Left lung (tissue), 10 donors: ENCODE measurements around the gene DNAI7. TPM values are rescaled to one million over a fixed set of nuclear protein-coding genes. Genes with fewer than 3 reads are reported as not detected.
A peak's percentile ranks its signal among the peaks of the same experiment; 100 is the strongest.

ENCODE experiments used
- ATAC-seq: fragments of 200-7000 bp; cut with Tn5 transposase; one replicate; pipeline ENCODE4 v1.9.1; 2020; ENCODE audit warnings: moderate library complexity
- DNase-seq, 4 donors: peaks; one replicate each; pipeline ENCODE4 v3.0.0-alpha.2; 2013 to 2020
- H3K27ac ChIP-seq, 2 donors: fragments of 200-600 bp; sonication (generic) in 1 of 2; one replicate each; pipeline versions ENCODE4 v1.5.0 to v1.8.0; 2020 to 2021
- H3K27me3 ChIP-seq, 2 donors: fragments of 200-600 bp; sonication (generic) in 1 of 2; one replicate each; pipeline versions ENCODE4 v1.5.0 to v1.8.0; 2020 to 2021
- H3K36me3 ChIP-seq, 2 donors: fragments of 200-600 bp; sonication (generic) in 1 of 2; one replicate each; pipeline versions ENCODE4 v1.5.0 to v1.8.0; 2020 to 2021
- H3K4me1 ChIP-seq, 2 donors: fragments of 200-600 bp; one replicate each; pipeline ENCODE4 v1.8.0; 2021
- H3K4me3 ChIP-seq, 2 donors: fragments of 200-600 bp; sonication (generic) in 1 of 2; one replicate each; pipeline versions ENCODE4 v1.5.0 to v1.8.0; 2020 to 2021; ENCODE audit warnings: mild to moderate bottlenecking in 1 of 2
- H3K9me3 ChIP-seq, 2 donors: fragments of 200-600 bp; sonication (generic) in 1 of 2; one replicate each; pipeline versions ENCODE4 v1.5.0 to v1.8.0; 2020 to 2021
- CTCF ChIP-seq, 2 donors: fragments of 200-600 bp; sonication (generic) in 1 of 2; IDR thresholded peaks; one replicate each; pipeline versions ENCODE4 v1.5.0 to v1.8.0; 2021; ENCODE audit warnings: antibody characterized with exemption in 2 of 2
- intact Hi-C, 2 donors: fragments of 100-400 bp; cut with DNase I; formaldehyde crosslinking; loops; one replicate each; pipeline versions ENCODE4 v1.11.2 to v1.14.2; 2022
- polyA plus RNA-seq, 6 donors: library from polyadenylated mRNA; unstranded; fragments of 120-200 nt; gene quantifications; one replicate each; pipeline ENCODE4 v1.2.1, GENCODE V29; 2013; ENCODE audit not compliant: insufficient read length in 6 of 6
- total RNA-seq, 2 donors: library from RNA; stranded (reverse); fragmentation: NEBNext Ultra II Directional; extraction: Animal tissue kit (Norgen Biotek cat#: 25700); gene quantifications; one replicate each; pipeline ENCODE4 v1.2.1, GENCODE V29; 2021
- donor health status: DM: no; HTN: yes; CAD: no.
- donor health status: DM: no; HTN: no; CAD: no.

The DNAI7 gene
- total and polyA plus RNA-seq, 8 donors = 1.1 to 8.1 (median 4.2) TPM

GRCh38 chr12:25135531-25136154, 59.3 kb downstream of the DNAI7 start:
- TF ChIP-seq CTCF (IDR thresholded peaks at IDR 0.05) = no peak
- Histone ChIP-seq H3K27me3 (no peaks in the 10 kb centered on the region), H3K27ac (no peak overlapping the region), H3K36me3 (no peaks in the 10 kb centered on the region), H3K9me3 (peaks cover 0 to 1% of the 10 kb centered on the region in 2 donors), H3K4me1 (no peaks in the 10 kb centered on the region), H3K4me3 (no peak overlapping the region)
- no peak for ATAC-seq
- no peak for DNase-seq
- intact Hi-C loops = no loop called here

GRCh38 chr12:25131270-25131669, 63.7 kb downstream of the DNAI7 start:
- Histone ChIP-seq H3K9me3 (no peaks in the 10 kb centered on the region), H3K27me3 (no peaks in the 10 kb centered on the region), H3K36me3 (no peaks in the 10 kb centered on the region), H3K4me3 (no peak overlapping the region), H3K27ac (no peak overlapping the region), H3K4me1 (no peaks in the 10 kb centered on the region)
- TF ChIP-seq CTCF (IDR thresholded peaks at IDR 0.05) = no peak
- intact Hi-C loops = loop anchor here in 1 of 2 donors (2.0 kb wide), 1 partner anchor 140 kb away; no protein-coding TSS in a partner anchor
- DNase-seq = no peak
- ATAC-seq = no peak

DNA sequence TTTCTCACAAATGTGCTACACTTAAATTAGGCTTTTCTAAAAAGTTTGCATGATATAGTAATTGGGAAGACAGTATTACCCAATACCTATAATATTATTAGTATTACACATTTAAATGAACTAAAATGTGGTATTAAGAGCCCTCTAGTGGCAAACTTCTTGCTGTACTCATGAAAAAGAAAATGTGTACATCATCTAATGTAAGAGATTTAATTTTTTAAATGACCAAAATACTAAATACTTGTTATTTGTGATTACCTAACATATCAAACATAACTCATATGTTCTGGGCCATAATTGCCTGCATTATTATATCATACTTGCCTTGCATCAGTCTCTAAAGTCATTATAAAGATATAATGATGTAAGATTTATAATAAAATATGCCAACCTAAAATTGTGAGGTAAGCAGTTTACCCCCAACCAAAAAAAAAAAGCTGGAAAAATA, 64.2 kb downstream of the DNAI7 start:
- Histone ChIP-seq H3K36me3 (no peaks in the 10 kb centered on the region), H3K27ac (no peak overlapping the region), H3K4me1 (no peaks in the 10 kb centered on the region), H3K4me3 (no peak overlapping the region), H3K9me3 (no peaks in the 10 kb centered on the region), H3K27me3 (no peaks in the 10 kb centered on the region)
- intact Hi-C loops = loop anchor here in 1 of 2 donors (2.0 kb wide), 1 partner anchor 140 kb away; no protein-coding TSS in a partner anchor
- TF ChIP-seq CTCF (IDR thresholded peaks at IDR 0.05) = peak; percentile 58 to 65
- DNase-seq (peak in 1 of 4 donors; percentile 30), ATAC-seq (peak; percentile 51)

DNA sequence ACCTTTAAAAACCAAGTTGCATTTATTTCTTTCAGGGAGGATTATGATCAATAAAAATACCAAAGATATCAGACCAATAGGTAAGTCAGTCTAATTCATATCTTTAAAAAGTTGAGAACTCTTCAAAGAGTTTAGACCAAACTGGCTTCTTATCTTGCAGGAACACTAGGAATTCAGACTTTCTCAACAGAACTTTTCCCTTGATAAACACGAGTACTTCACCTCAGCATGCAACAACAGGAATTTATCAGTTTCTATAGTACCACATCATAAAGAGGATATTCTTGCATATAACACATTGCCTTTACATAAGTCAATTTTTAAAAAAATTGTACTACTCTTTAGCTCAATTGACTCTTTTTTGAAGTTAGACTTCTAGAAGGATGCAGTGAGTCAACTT, 68.2 kb downstream of the DNAI7 start:
- Histone ChIP-seq H3K4me1 (no peaks in the 10 kb centered on the region), H3K4me3 (no peak overlapping the region), H3K27me3 (no peaks in the 10 kb centered on the region), H3K36me3 (no peaks in the 10 kb centered on the region), H3K9me3 (no peaks in the 10 kb centered on the region), H3K27ac (no peak overlapping the region)
- ATAC-seq = no peak
- intact Hi-C loops = no loop called here
- no peak for TF ChIP-seq CTCF (IDR thresholded peaks at IDR 0.05)
- DNase-seq = no peak

DNA sequence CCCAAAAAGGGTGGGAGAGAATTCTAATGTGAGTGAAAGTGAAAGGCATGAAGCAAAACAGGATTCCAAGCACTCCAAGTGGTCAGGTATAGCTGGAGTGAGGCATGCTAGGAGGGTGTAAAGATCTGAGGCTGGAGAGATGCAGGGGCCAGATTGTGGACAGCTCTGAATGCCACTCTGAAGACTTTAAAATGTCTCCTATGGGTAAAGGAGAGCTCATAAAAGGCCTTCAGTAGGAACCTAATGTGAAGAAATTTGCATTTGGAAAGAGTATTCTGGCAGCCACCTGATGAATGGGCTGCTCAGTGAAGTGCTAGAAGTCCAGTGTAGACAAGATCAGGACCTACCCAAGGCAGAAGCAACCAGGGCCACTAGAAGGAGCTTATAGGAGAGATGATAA, 68.9 kb downstream of the DNAI7 start:
- intact Hi-C loops = no loop called here
- Histone ChIP-seq H3K27ac (no peak overlapping the region), H3K36me3 (no peaks in the 10 kb centered on the region), H3K4me1 (no peaks in the 10 kb centered on the region), H3K9me3 (no peaks in the 10 kb centered on the region), H3K4me3 (no peak overlapping the region), H3K27me3 (no peaks in the 10 kb centered on the region)
- no peak for DNase-seq
- no peak for TF ChIP-seq CTCF (IDR thresholded peaks at IDR 0.05)
- ATAC-seq = no peak
